Tongue (tissue), 2 donors: ENCODE measurements around the gene ADH1A. TPM values are rescaled to one million over a fixed set of nuclear protein-coding genes. Genes with fewer than 3 reads are reported as not detected.
"Not testable (repeated sequence)": the region's sequence is repeated elsewhere in the genome, so short reads cannot be mapped to it uniquely, and the experiment has no call there.

Source experiments
- DNase-seq: peaks from one replicate; pipeline ENCODE4 v3.0.0-alpha.2; 2015
- total RNA-seq: library from RNA; depleted of rRNA; stranded (reverse); fragments of >200 nt; gene quantifications from one replicate; pipeline ENCODE4 v1.2.3, GENCODE V29; 2014

The ADH1A gene
- total RNA-seq, 1 donor from 2014 or later: not detected

DNA sequence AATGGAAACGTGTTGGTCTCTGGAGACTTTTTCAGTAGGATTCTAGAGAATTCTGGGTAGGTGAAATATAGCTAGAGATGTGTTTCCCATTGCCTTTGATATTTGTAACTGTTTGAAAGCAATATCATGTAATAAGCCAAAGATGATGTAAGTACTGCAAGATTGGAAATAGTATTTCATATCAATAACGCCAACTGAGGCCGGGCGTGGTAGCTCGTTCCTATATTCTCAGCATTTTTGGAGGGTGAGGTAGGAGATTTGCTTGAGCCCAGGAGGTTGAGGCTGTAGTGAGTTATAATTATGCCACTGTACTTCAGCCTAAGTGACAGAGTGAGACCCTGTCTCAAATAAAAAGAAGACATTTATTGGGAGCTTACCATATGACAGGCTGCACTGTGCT is 9.5 kb downstream of the ADH1A start:
- DNase-seq: no peak

DNA sequence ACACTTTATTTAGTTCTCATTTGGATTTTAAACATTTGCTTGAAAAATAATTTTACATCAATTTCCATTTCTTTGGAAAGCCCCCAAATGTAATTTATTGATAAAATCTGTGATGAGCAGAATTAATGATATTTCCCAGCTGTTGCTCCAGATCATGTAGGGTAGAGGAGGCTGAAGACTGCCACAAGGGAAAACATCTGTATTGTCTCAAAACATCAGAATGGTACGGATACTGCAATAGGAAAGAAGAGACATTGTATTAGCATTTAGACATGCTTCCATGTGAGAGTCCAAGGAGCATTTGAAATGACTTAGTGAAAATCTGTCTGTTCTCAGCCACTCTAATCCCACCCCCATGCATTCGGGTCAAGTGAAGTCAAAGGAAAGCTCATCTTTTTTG is 14.4 kb downstream of the ADH1A start:
- DNase-seq: peak; percentile 52

- DNase-seq: no peak
Observed at GRCh38 chr4:99275885-99276284, 14.9 kb downstream of the ADH1A start.

DNA sequence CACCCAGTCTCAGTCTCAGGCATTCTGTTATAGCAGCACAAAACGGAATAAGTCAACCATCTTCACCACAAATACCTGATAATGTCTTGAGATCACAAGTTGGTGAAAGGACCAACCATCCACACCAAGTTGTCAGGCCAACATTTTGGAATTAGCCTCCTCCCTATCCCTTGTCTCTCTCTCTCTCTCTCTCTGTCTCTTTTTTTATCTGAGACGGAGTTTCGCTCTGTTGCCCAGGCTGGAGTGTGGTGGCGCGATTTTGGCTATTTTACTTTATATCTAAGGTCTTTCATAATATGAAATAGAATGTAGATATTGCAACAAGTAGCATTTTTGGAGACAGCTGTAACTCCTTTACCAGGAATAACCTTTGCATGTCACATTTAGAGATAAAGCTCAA is 15.7 kb downstream of the ADH1A start:
- DNase-seq: no peak

DNA sequence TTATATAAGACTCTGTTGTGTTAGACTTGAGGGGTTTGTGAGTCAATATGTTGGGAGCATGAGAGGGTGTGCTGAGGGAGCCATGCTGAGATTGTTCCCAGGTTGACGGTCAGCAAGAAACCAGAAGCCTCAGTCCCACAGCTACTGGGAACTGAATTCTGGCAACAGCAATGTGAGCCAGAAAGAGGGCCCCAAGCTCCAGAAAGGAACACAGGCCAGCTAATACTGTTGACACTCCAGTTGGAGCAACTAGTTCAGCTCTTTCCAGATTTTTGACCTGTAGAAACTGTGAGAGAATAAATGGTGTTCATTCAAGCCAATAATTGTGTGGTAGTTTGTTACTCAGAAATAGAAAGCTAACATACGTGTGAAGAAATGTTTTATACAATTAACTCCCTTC is 17.1 kb downstream of the ADH1A start:
- no peak for DNase-seq

GRCh38 chr4:99264927-99265326 is 25.9 kb downstream of the ADH1A start:
- DNase-seq: no peak

- no peak for DNase-seq
Observed at GRCh38 chr4:99252746-99253145, 38.0 kb downstream of the ADH1A start.

DNA sequence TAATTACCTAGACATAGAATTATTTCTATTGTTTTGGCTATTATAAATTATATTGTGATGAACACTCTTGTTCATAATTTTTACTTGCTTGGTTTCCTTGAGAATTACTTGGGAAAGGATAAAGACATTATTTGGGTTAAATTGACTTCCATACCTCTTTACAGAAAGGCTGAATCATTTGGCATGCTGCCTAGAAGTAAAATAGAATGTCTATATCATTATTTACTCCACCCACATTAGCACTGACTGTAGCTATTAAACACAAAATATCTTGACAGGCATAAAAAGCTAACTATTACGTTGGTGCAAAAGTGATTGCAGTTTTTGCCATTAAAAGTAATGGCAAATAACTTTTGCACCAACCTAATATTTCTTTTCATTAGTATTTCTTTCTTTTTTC is 42.1 kb downstream of the ADH1A start:
- DNase-seq: no peak

DNA sequence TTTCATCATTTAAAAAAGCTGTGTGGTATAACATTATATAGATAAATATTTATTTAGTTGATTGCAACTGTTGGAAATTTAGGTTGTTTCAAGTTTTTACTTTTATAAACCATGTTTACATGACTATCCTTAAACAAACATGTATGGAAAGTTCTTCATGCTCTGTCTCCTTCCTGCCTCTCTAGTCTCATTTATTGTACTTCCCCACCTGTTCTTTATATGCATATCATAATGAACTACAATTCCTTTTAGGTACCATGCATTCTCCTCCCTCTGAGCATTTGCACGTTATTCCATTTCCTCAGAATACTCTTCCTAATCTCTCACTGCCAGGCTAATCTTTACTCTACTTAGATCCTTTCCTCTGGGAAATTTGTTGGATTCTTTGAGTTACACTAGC is 54.8 kb downstream of the ADH1A start:
- DNase-seq: no peak

GRCh38 chr4:99234331-99235010 is 56.3 kb downstream of the ADH1A start:
- DNase-seq: no peak

DNA sequence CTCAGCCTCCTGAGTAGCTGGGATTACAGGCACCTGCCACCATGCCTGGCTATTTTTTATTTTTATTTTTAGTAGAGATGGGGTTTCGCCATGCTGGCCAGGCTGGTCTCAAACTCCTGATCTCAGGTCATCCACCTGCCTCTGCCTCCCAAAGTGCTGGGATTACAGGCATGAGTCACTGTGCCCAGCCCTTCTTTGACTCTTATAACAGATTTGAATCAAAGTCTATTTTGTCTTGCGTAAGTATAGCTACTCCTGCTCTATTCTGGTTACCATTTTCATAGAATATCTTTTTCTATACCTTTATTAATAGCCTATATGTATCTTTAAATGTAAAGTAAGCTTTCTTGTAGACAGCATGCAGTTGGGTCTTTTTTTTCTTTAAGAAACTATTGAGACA is 57.4 kb downstream of the ADH1A start:
- not testable (repeated sequence) for DNase-seq

DNA sequence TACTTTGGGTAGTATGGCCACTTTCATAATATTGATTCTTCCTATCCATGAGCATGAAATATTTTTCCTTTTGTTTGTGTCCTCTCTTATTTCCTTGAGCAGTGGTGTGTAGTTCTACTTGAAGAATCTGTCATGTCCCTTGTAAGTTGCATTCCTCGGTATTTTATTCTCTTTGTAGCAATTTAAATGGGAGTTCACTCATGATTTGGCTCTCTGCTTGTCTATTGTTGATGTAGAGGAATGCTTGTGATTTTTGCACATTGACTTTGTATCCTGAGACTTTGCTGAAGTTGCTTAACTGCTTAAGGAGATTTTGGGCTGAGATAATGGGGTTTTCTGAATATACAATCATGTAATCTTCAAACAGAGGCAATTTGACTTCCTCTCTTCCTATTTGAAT is 62.1 kb downstream of the ADH1A start:
- not testable (repeated sequence) for DNase-seq

DNA sequence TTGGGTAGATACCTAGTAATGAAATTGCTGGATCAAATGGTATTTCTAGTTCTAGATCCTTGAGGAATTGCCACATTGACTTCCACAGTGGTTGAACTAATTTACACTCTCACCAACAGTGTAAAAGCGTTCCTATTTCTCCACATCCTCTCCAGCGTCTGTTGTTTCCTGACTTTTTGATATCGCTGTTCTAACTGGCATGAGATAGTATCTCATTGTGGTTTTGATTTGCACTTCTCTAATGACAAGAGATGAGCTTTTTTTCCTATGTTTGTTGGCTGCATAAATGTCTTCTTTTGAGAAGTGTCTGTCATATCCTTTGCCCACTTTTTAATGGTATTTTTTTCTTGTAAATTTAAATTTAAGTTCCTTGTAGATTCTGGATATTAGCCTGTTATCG is 63.1 kb downstream of the ADH1A start:
- DNase-seq: not testable (repeated sequence)

Other genes starting within 250 kb of the ADH1A start
- gene ADH5, start 202.2 kb downstream of the ADH1A start, total RNA-seq: 115 TPM
- gene ADH4, start 146.7 kb downstream of the ADH1A start, total RNA-seq: not detected
- gene ADH6, start 71.7 kb downstream of the ADH1A start, total RNA-seq: not detected
- gene ADH1B, start 30.4 kb upstream of the ADH1A start, total RNA-seq: 12.5 TPM
- 9.0 TPM for gene ADH1C, start 61.8 kb upstream of the ADH1A start, total RNA-seq
- 12.1 TPM for gene ADH7, start 144.4 kb upstream of the ADH1A start, total RNA-seq
- gene C4orf17, start 220.0 kb upstream of the ADH1A start, total RNA-seq: not detected